Subcutaneous adipose tissue (tissue), 4 donors: ENCODE data around the gene NDUFB6. TPM values are rescaled to one million over a fixed set of nuclear protein-coding genes. Genes with fewer than 3 reads are reported as not detected.

Experiments used
- total RNA-seq, 4 donors: library from RNA; depleted of rRNA; stranded (reverse); fragments of >200 nt; gene quantifications; one replicate each; pipeline ENCODE4 v1.1.0, GENCODE V29; 2016
- TF ChIP-seq, protein P1 (sequence below): fragments of 450-650 bp; IDR thresholded peaks from one replicate; pipeline ENCODE4 v1.5.1; 2016; ENCODE audit warnings: low read depth, mild to moderate bottlenecking, control low read depth, antibody characterized with exemption, moderate library complexity

Gene NDUFB6
- total RNA-seq, 4 donors from 2014 or later, result 31.0 to 66.7 (median 39.6) TPM

DNA sequence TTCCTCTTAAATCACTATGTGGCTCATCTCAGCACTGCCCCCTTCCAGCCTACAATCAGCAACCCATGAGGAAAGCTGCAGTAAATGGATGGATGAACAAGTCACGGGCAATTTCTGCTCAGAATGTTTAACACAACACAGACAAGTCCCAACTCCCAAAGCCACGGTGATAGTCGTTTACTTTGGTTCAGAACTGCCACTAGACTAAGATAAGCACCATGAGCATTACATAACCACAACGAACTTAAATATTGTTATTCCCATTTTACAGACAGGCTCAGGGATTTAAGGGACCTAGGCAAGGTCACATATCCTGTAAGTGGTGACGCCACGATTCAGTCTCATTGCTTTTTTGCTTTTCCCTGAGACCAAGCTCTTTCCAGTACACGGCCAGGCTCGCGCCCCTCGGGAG, 22.8 kb downstream of the NDUFB6 start:
- TF ChIP-seq, protein P1, sequence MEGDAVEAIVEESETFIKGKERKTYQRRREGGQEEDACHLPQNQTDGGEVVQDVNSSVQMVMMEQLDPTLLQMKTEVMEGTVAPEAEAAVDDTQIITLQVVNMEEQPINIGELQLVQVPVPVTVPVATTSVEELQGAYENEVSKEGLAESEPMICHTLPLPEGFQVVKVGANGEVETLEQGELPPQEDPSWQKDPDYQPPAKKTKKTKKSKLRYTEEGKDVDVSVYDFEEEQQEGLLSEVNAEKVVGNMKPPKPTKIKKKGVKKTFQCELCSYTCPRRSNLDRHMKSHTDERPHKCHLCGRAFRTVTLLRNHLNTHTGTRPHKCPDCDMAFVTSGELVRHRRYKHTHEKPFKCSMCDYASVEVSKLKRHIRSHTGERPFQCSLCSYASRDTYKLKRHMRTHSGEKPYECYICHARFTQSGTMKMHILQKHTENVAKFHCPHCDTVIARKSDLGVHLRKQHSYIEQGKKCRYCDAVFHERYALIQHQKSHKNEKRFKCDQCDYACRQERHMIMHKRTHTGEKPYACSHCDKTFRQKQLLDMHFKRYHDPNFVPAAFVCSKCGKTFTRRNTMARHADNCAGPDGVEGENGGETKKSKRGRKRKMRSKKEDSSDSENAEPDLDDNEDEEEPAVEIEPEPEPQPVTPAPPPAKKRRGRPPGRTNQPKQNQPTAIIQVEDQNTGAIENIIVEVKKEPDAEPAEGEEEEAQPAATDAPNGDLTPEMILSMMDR, result no peak

DNA sequence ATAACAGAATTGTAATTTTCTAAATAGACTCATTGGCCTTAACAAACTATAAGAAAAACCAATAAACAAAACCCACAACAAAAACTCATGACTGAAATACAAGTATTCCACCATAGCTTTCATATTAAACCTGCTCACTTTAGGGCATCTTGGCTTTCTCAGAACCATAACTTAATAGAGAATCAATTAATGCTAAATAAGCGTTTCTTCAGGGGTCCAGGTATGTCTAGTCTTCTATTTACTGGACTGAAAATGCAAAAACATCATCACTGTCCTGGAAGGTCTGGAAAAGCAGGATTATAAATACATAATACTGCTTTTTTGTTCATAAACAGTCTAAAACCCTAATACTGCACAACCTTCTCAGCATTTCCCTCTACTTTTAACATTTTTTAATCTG, 27.1 kb downstream of the NDUFB6 start:
- TF ChIP-seq, protein P1, result no peak

DNA sequence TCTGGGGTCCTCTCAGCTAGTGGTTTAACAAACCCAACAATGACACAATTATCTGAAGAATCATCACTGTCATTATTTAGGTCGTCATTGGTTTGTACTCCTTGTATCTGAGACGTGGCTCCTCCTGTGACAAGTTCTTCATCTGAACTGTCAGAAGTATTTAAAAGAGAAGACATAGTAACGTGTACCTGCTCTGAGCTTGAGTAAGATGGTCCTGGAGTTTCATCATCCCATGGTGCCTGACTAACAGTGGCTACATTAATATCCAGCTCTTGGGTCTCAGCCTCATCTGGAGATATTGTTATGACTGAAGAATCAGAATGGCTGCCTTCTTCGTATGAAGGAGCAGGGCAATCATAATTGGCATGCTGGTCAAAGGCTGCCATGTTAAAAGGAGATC, 29.9 kb downstream of the NDUFB6 start:
- TF ChIP-seq, protein P1, result no peak

DNA sequence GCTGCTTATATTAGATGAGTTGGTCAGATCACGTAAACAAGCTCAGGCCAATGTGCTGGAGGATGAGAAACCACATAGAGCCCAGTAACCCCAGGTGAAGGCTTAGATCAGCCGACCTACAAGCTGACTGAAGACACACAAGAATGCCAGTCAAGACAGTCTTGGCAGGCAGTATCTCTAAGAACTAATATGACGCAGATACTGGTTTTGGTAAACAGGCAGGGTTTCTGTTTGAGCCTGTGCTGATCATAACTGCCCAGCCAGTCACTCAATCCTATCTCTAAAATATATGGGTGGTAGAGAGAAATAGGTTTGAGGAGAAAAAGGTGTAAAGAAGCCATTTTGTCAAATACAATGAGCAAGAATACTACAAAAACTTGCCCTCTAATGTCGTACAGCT, 39.1 kb downstream of the NDUFB6 start:
- TF ChIP-seq, protein P1, result no peak

DNA sequence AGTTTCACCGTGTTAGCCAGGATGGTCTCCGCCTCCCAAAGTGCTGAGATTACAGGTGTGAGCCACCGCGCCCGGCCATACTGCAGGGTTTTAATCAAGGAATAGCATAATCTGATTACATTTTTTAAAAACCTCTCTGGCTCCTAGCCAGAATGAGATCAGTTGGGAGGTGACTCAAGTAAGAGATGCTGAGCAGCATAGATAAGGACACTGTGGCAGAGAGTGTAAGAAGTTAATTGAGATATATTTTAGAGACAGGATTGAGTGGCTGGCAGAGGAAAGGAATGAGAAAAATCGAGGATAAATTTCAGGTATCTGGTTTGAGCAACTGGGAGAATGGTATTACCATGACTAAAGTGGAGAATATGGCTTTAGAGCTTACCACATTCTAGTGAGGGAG, 39.6 kb downstream of the NDUFB6 start:
- TF ChIP-seq, protein P1, result no peak

DNA sequence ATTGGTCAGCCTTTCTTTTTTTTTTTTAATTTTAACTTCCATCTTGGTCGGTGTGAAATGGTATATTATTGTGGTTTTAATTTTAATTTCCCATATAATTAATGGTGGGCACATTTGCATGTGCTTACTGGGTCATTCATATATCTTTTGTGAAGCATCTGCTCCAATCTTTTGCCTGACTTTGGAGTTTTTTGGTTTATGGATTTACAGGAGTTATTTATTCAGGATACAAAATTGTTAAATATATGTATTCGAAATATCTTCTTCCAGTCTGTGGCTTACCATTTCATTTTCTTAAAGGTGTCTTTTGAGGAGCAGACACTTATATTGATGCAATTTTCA, 46.3 kb downstream of the NDUFB6 start:
- TF ChIP-seq, protein P1, result no peak

DNA sequence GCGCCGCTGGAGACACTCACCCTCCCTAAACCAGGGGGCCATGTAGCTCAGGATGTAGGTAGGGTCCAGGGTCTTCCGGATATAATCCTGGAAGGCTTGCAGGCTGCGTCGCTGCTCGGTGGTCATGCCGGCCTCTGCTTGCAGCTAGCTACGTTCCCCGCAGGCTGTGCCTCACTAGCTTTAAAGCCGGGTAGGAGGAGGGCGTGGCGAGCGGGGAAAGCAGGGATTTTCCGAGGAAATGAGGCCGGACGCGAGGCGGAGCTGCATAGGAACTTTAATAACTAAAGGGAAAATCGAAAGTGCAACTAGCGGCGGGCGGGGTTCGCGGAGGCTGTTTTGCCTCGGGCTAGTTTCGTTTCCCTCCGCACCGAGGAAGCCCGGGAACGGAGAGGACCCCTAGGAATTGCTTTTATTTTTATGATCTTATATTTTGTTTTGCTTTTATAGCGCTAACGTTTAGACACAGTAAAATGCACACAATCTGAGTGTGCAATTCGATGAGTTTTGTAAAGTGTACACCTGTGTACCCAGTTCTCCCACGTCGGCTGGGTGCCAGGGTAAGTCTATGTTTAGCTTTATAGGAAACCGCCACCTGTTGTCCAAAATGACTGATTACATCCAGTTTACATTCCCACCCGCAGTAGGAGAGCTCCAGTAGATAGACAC, 46.8 kb downstream of the NDUFB6 start, which contains the start of gene RIGI:
RIGI (minus strand) TSS at position 156 of the 666 bp plus-strand sequence; CDS start at position 126, 30 bp downstream.
- TF ChIP-seq, protein P1, result no peak
